B cell (primary cell): Measurements from ENCODE around the gene BUD31. TPM values are rescaled to one million over a fixed set of nuclear protein-coding genes. Genes with fewer than 3 reads are reported as not detected.

Experiments used
- ATAC-seq: fragments of 200-7000 bp; cut with Tn5 transposase; one replicate; pipeline ENCODE4 v1.10.0; 2021; ENCODE audit warnings: low read depth, mild to moderate bottlenecking, moderate number of reproducible peaks, moderate library complexity
- CTCF ChIA-PET: fragments of 350-600 bp; sonication (Branson Sonifier 250); formaldehyde crosslinking; loops from one replicate; lab custom pipeline; 2021; ENCODE audit warnings: antibody characterized with exemption, inconsistent platforms; lab: Charles Lee
- POLR2A ChIA-PET: fragments of 350-600 bp; sonication (Branson Sonifier 250); formaldehyde crosslinking; loops from one replicate; lab custom pipeline; 2021; ENCODE audit warnings: antibody characterized with exemption; lab: Charles Lee
- DNase-seq: peaks from one replicate; pipeline ENCODE4 v3.0.0; 2013
- H2AFZ ChIP-seq: 2 replicates; pipeline ENCODE4 v1.6.1; 2012; ENCODE audit warnings: mild to moderate bottlenecking, low read depth, low read length; ENCODE audit not compliant: insufficient read depth, poor library complexity, severe bottlenecking
- H3K27ac ChIP-seq, 2 donors: 1 replicate in 1 of 2; 2 replicates in 1 of 2; pipeline ENCODE4 v1.5.1; 2012 to 2013; ENCODE audit warnings: low read length in 2 of 2, mild to moderate bottlenecking in 2 of 2, moderate library complexity in 1 of 2
- H3K27me3 ChIP-seq, 4 experiments: fragments of 200-600 bp in 1 of 4; sonication (generic) in 1 of 4; replicated peaks in 1 of 4; 1 replicate in 2 of 4; 2 replicates in 2 of 4; pipeline versions ENCODE4 v1.6.1 to v1.7.0; 2013 to 2016; ENCODE audit warnings: low read length in 3 of 4, mild to moderate bottlenecking in 2 of 4, mixed read lengths in 1 of 4, moderate library complexity in 1 of 4; ENCODE audit not compliant: insufficient read depth in 4 of 4, control insufficient read depth in 3 of 4; ENCODE audit errors: control extremely low read depth in 1 of 4
- H3K36me3 ChIP-seq, 2 experiments: replicated peaks in 1 of 2; 1 replicate in 1 of 2; 2 replicates in 1 of 2; pipeline versions ENCODE4 v1.6.1 to v1.7.1; 2013; ENCODE audit warnings: low read length in 1 of 2; ENCODE audit not compliant: insufficient read depth in 2 of 2, control insufficient read depth in 1 of 2; ENCODE audit errors: control extremely low read depth in 1 of 2, extremely low read depth in 1 of 2
- H3K4me1 ChIP-seq, 2 donors: fragments of 200-600 bp in 1 of 2; sonication (generic) in 1 of 2; 1 replicate in 1 of 2; 2 replicates in 1 of 2; pipeline versions ENCODE4 v1.5.1 to v1.6.1; 2013 to 2017; ENCODE audit warnings: low read length in 2 of 2; ENCODE audit not compliant: control insufficient read depth in 2 of 2, insufficient read depth in 2 of 2
- H3K4me2 ChIP-seq: replicated peaks from 2 replicates; pipeline ENCODE3; 2012; ENCODE audit warnings: mild to moderate bottlenecking, low read depth, low read length; ENCODE audit not compliant: poor library complexity, severe bottlenecking
- H3K4me3 ChIP-seq, 5 experiments: fragments of 200-600 bp in 1 of 5; sonication (generic) in 1 of 5; 1 replicate in 3 of 5; 2 replicates in 2 of 5; pipeline versions ENCODE4 v1.5.1 to v1.7.0; 2011 to 2016; ENCODE audit warnings: low read length in 4 of 5, mild to moderate bottlenecking in 4 of 5, low read depth in 2 of 5, control low read depth in 1 of 5, moderate library complexity in 1 of 5; ENCODE audit not compliant: insufficient read depth in 1 of 5; ENCODE audit errors: control extremely low read depth in 1 of 5, extremely low read depth in 1 of 5
- H3K79me2 ChIP-seq: fragments of 200-600 bp; sonication (generic); one replicate; pipeline ENCODE4 v1.6.0; 2016; ENCODE audit warnings: low read length; ENCODE audit not compliant: control insufficient read depth, insufficient read depth
- H3K9ac ChIP-seq: fragments of 200-600 bp; sonication (generic); 2 replicates; pipeline ENCODE4 v1.6.1; 2017; ENCODE audit warnings: mild to moderate bottlenecking, low read length, moderate library complexity
- H3K9me3 ChIP-seq, 3 donors: one replicate each; pipeline versions ENCODE4 v1.6.1 to v1.7.1; 2013; ENCODE audit warnings: low read length in 2 of 3; ENCODE audit not compliant: control insufficient read depth in 2 of 3, insufficient read depth in 1 of 3; ENCODE audit errors: control extremely low read depth in 1 of 3
- H4K20me1 ChIP-seq: 2 replicates; pipeline ENCODE4 v1.6.0; 2012; ENCODE audit warnings: mild to moderate bottlenecking, low read length; ENCODE audit not compliant: insufficient read depth, control insufficient read depth, poor library complexity, severe bottlenecking
- H3K27ac Mint-ChIP-seq: one replicate; pipeline ENCODE4 v1.8.0; 2021; ENCODE audit warnings: mixed read lengths
- H3K27me3 Mint-ChIP-seq: one replicate; pipeline ENCODE4 v1.8.0; 2021; ENCODE audit warnings: mixed read lengths
- H3K4me1 Mint-ChIP-seq: one replicate; pipeline ENCODE4 v1.8.0; 2021; ENCODE audit warnings: mixed read lengths
- H3K4me3 Mint-ChIP-seq: one replicate; pipeline ENCODE4 v1.8.0; 2021; ENCODE audit warnings: mixed read lengths
- H3K9me3 Mint-ChIP-seq: one replicate; pipeline ENCODE4 v1.8.0; 2022; ENCODE audit warnings: mixed read lengths; ENCODE audit not compliant: insufficient read depth
- EZH2 ChIP-seq: IDR thresholded peaks from 2 replicates; pipeline ENCODE4 v1.6.1; 2012; ENCODE audit warnings: borderline replicate concordance, low read depth, mild to moderate bottlenecking, moderate library complexity, low read length; ENCODE audit not compliant: insufficient read depth, poor library complexity, severe bottlenecking
- WGBS: methylation state at CpG from one replicate; pipeline ENCODE4 v1.1.5; 2013; ENCODE audit warnings: missing lambda C conversion rate; ENCODE audit not compliant: insufficient coverage; 5-methylcytosine and 5-hydroxymethylcytosine counted together
- intact Hi-C: fragments of 100-400 bp; cut with micrococcal nuclease; formaldehyde crosslinking; loops from one replicate; pipeline ENCODE4 v1.10.0; 2022
- polyA plus RNA-seq: library from polyadenylated mRNA; depleted of rRNA; stranded (reverse); fragments of >200 nt; gene quantifications from 2 replicates; pipeline ENCODE4 v1.2.3, GENCODE V29; 2012
- total RNA-seq, 2 donors: library from RNA; stranded (reverse); fragments of 120-200 nt in 1 of 2; gene quantifications; 1 replicate in 1 of 2; 2 replicates in 1 of 2; pipeline versions ENCODE4 v1.2.3 to v1.2.4, GENCODE V29; 2013 to 2022
- TF ChIP-seq, protein P1 (sequence below): fragments of 200-600 bp; IDR thresholded peaks from one replicate; pipeline ENCODE4 v1.8.0; 2022; ENCODE audit warnings: antibody characterized with exemption, mild to moderate bottlenecking

Gene BUD31
- total and polyA plus RNA-seq, 2 donors (not counting 1 experiment from before 2014, with no cell fraction given), result 57.8 to 69.4 TPM

DNA sequence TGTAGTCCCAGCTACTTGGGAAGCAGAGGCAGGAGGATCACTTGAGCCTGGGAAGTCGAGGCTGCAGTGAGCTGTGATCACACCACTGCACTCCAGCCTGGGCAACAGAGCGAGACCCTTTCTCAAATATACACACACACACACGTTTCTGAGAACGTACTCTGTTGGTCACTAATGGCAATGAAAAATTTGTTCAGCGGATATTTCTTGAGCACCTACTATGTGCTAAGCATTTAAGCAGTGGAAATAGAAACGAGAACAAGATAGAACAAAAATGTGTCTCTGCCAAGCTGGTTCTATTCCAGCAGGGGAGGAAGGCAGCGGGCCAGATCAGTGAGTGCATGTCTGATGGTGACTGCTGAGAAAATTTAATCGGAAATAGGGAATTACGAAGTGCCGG lies 25.6 kb upstream of the BUD31 start:
- intact Hi-C loops, result no loop called here
- 90% methylated on average over 9 of the region's 10 CpGs for WGBS
- Histone ChIP-seq H4K20me1 (peaks cover 68% of the 10 kb centered on the region), H3K4me2 (no peak overlapping the region), H2AFZ (no peak overlapping the region), H3K79me2 (peaks cover 79% of the 10 kb centered on the region), H3K27me3 (no peaks in the 10 kb centered on the region), H3K4me1 (peaks cover 42 to 70% of the 10 kb centered on the region in 2 donors), H3K4me3 (no peak overlapping the region), H3K9me3 (no peaks in the 10 kb centered on the region), H3K9ac (no peak overlapping the region), H3K36me3 (peaks cover 0 to 34% of the 10 kb centered on the region in 2 experiments), H3K27ac (peak overlapping the region; percentile 35 to 79)
- ATAC-seq (no peak), DNase-seq (no peak)
- Mint-ChIP-seq H3K27ac (peak overlapping the region; percentile 73), H3K27me3 (no peaks in the 10 kb centered on the region), H3K4me1 (peaks cover 49% of the 10 kb centered on the region), H3K4me3 (no peak overlapping the region), H3K9me3 (no peaks in the 10 kb centered on the region)
- TF ChIP-seq EZH2, result no peak
- TF ChIP-seq, protein P1, sequence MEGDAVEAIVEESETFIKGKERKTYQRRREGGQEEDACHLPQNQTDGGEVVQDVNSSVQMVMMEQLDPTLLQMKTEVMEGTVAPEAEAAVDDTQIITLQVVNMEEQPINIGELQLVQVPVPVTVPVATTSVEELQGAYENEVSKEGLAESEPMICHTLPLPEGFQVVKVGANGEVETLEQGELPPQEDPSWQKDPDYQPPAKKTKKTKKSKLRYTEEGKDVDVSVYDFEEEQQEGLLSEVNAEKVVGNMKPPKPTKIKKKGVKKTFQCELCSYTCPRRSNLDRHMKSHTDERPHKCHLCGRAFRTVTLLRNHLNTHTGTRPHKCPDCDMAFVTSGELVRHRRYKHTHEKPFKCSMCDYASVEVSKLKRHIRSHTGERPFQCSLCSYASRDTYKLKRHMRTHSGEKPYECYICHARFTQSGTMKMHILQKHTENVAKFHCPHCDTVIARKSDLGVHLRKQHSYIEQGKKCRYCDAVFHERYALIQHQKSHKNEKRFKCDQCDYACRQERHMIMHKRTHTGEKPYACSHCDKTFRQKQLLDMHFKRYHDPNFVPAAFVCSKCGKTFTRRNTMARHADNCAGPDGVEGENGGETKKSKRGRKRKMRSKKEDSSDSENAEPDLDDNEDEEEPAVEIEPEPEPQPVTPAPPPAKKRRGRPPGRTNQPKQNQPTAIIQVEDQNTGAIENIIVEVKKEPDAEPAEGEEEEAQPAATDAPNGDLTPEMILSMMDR, result no peak
- ChIA-PET CTCF (interaction anchor here (1.4 kb wide), 1 partner anchor 21 kb away, joined by 4 read pairs; no protein-coding TSS in a partner anchor), POLR2A (no interaction called here)

DNA sequence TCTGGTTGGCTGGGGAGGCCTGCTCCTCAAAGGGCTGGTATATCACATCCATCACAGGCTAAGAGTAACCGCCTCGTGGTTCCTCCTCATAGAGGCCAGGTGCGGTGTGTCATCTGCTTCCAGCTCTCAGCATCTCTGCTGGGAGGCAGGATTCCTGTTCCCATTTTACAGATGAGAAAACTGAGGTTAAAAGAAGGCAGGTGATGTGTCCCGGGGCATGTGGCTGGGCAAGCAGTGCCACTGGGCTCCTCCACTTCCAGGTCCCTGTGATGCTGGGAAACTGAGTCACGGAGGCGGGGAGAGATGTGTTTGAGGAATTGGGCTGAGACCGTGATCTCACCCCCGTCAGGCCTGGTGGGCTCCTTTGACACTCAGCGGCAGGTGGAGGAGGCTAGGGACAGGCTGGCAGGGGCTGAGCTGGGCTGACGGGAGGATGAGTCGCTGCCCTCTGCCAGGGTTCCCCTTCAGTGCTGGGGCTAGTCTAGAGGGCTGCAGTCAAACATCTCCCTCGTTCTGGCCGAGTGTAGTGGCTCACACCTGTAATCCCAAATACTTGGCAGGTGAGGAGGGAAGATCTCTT lies 24.9 kb upstream of the BUD31 start:
- H3K9me3 ChIP-seq, result no peaks in the 10 kb centered on the region
- Mint-ChIP-seq H3K4me3 (no peak overlapping the region), H3K27me3 (no peaks in the 10 kb centered on the region), H3K27ac (peak overlapping the region; percentile 84), H3K4me1 (peaks cover 47% of the 10 kb centered on the region), H3K9me3 (no peaks in the 10 kb centered on the region)
- peaks cover 78% of the 10 kb centered on the region for H3K79me2 ChIP-seq
- no peak overlapping the region for H3K4me2 ChIP-seq
- TF ChIP-seq, protein P1, result no peak
- no peak for TF ChIP-seq EZH2
- peak overlapping the region; percentile 35 to 79 for H3K27ac ChIP-seq
- intact Hi-C loops, result no loop called here
- H3K4me3 ChIP-seq, result no peak overlapping the region
- ATAC-seq (no peak), DNase-seq (no peak)
- CTCF ChIA-PET, result no interaction called here
- H2AFZ ChIP-seq, result no peak overlapping the region
- 95% methylated on average over 9 of the region's 13 CpGs for WGBS
- H3K27me3 ChIP-seq, result no peaks in the 10 kb centered on the region
- POLR2A ChIA-PET, result no interaction called here
- no peak overlapping the region for H3K9ac ChIP-seq
- H3K4me1 ChIP-seq, result peaks cover 38 to 64% of the 10 kb centered on the region in 2 donors
- peaks cover 73% of the 10 kb centered on the region for H4K20me1 ChIP-seq
- peaks cover 0 to 38% of the 10 kb centered on the region in 2 experiments for H3K36me3 ChIP-seq
